Liver (tissue), 9 donors: ENCODE data around the gene ERI3. TPM values are rescaled to one million over a fixed set of nuclear protein-coding genes. Genes with fewer than 3 reads are reported as not detected.

Experiments used
- DNase-seq: peaks from one replicate; pipeline ENCODE4 v3.0.0-alpha.2; 2017; ENCODE audit warnings: low spot score
- H3K27ac ChIP-seq, 2 donors: one replicate each; pipeline ENCODE4 v1.7.0; 2013; ENCODE audit warnings: inconsistent platforms in 2 of 2, low read length in 2 of 2, control low read depth in 1 of 2, low read depth in 1 of 2, mild to moderate bottlenecking in 1 of 2
- H3K27me3 ChIP-seq, 4 donors: one replicate each; pipeline versions ENCODE4 v1.6.1 to v1.7.0; 2013; ENCODE audit warnings: low read length in 3 of 4, inconsistent platforms in 1 of 4, mild to moderate bottlenecking in 1 of 4, moderate library complexity in 1 of 4; ENCODE audit not compliant: control insufficient read depth in 4 of 4, insufficient read depth in 4 of 4
- H3K36me3 ChIP-seq, 4 donors: one replicate each; pipeline versions ENCODE4 v1.6.1 to v1.7.0; 2013; ENCODE audit warnings: low read length in 3 of 4, mild to moderate bottlenecking in 3 of 4, low read depth in 1 of 4, moderate library complexity in 1 of 4; ENCODE audit not compliant: control insufficient read depth in 4 of 4, insufficient read depth in 3 of 4
- H3K4me1 ChIP-seq, 4 donors: one replicate each; pipeline versions ENCODE4 v1.6.1 to v1.7.0; 2013; ENCODE audit warnings: low read length in 3 of 4, mild to moderate bottlenecking in 3 of 4, moderate library complexity in 1 of 4; ENCODE audit not compliant: control insufficient read depth in 4 of 4, insufficient read depth in 4 of 4
- H3K4me3 ChIP-seq, 3 donors: one replicate each; pipeline versions ENCODE4 v1.6.1 to v1.7.0; 2013; ENCODE audit warnings: low read length in 3 of 3, control low read depth in 1 of 3, low read depth in 1 of 3, mild to moderate bottlenecking in 1 of 3
- H3K9ac ChIP-seq, 2 donors: one replicate each; pipeline ENCODE4 v1.7.0; 2013; ENCODE audit warnings: low read length in 2 of 2, mild to moderate bottlenecking in 2 of 2, moderate library complexity in 2 of 2, control low read depth in 1 of 2, low read depth in 1 of 2
- H3K9me3 ChIP-seq, 4 donors: one replicate each; pipeline versions ENCODE4 v1.6.1 to v1.7.0; 2013; ENCODE audit warnings: low read length in 3 of 4; ENCODE audit not compliant: control insufficient read depth in 4 of 4
- EGR1 ChIP-seq, 2 donors: IDR thresholded peaks; 2 replicates each; pipeline ENCODE4 v1.6.1; 2016 to 2018; ENCODE audit warnings: antibody characterized with exemption in 2 of 2, low read depth in 2 of 2
- FOXA1 ChIP-seq: IDR thresholded peaks from 2 replicates; pipeline ENCODE4 v1.6.1; 2016; ENCODE audit warnings: antibody characterized with exemption
- FOXA2 ChIP-seq: IDR thresholded peaks from 2 replicates; pipeline ENCODE4 v1.6.1; 2016; ENCODE audit warnings: antibody characterized with exemption
- GABPA ChIP-seq, 2 donors: IDR thresholded peaks in 1 of 2; conservative IDR thresholded peaks in 1 of 2; 2 replicates each; pipeline ENCODE4 v1.6.1; 2016; ENCODE audit warnings: antibody characterized with exemption in 2 of 2, mild to moderate bottlenecking in 1 of 2, moderate library complexity in 1 of 2
- HNF4G ChIP-seq: IDR thresholded peaks from 2 replicates; pipeline ENCODE4 v1.6.1; 2016; ENCODE audit warnings: antibody characterized with exemption
- JUND ChIP-seq, 2 donors: IDR thresholded peaks; 2 replicates each; pipeline ENCODE4 v1.6.1; 2016; ENCODE audit warnings: antibody characterized with exemption in 2 of 2
- NR2F2 ChIP-seq: IDR thresholded peaks from 2 replicates; pipeline ENCODE4 v1.6.1; 2016; ENCODE audit warnings: antibody characterized with exemption
- RAD21 ChIP-seq, 2 donors: IDR thresholded peaks; 2 replicates each; pipeline ENCODE4 v1.6.1; 2016; ENCODE audit warnings: antibody characterized with exemption in 2 of 2, mild to moderate bottlenecking in 2 of 2
- SP1 ChIP-seq: IDR thresholded peaks from 2 replicates; pipeline ENCODE4 v1.6.1; 2018; ENCODE audit warnings: antibody characterized with exemption, mild to moderate bottlenecking
- TAF1 ChIP-seq: conservative IDR thresholded peaks from 2 replicates; pipeline ENCODE4 v1.6.1; 2016; ENCODE audit warnings: antibody characterized with exemption, mild to moderate bottlenecking
- YY1 ChIP-seq: IDR thresholded peaks from 2 replicates; pipeline ENCODE4 v1.6.1; 2016; ENCODE audit warnings: antibody characterized with exemption, mild to moderate bottlenecking
- WGBS: extraction: QIAGEN DNeasy Blood & Tissue Kit; methylation state at CpG from one replicate; pipeline ENCODE4 v1.1.7; 2013; 5-methylcytosine and 5-hydroxymethylcytosine counted together
- polyA plus RNA-seq, 2 donors: library from polyadenylated mRNA; stranded (reverse) in 1 of 2; unstranded in 1 of 2; fragments of 200-250 nt in 1 of 2; fragments of >200 nt in 1 of 2; fragmentation: Nextera tagmentation in 1 of 2; extraction: Ambion mirVana in 1 of 2; gene quantifications; one replicate each; pipeline versions ENCODE4 v1.2.1 to v1.2.3, GENCODE V29; 2013 to 2015
- total RNA-seq, 2 donors: library from RNA; depleted of rRNA; stranded (reverse); fragments of >200 nt; gene quantifications; one replicate each; pipeline ENCODE4 v1.2.3, GENCODE V29; 2014
- TF ChIP-seq, protein P1 (sequence below): IDR thresholded peaks from 2 replicates; pipeline ENCODE4 v1.6.1; 2016; ENCODE audit warnings: antibody characterized with exemption
- TF ChIP-seq, protein P2 (sequence below): IDR thresholded peaks from 2 replicates; pipeline ENCODE4 v1.6.1; 2016; ENCODE audit warnings: antibody characterized with exemption, mild to moderate bottlenecking
- TF ChIP-seq, protein P3 (sequence below): IDR thresholded peaks from 2 replicates; pipeline ENCODE4 v1.6.1; 2016; ENCODE audit warnings: antibody characterized with exemption
- TF ChIP-seq, protein P4 (sequence below): IDR thresholded peaks from 2 replicates; pipeline ENCODE4 v1.6.1; 2016; ENCODE audit warnings: antibody characterized with exemption
- TF ChIP-seq, protein P5 (sequence below): fragments of 150-350 bp; IDR thresholded peaks from 2 replicates; pipeline ENCODE4 v1.5.1; 2017; ENCODE audit warnings: improper control_type of control experiment, low read depth, low read length; ENCODE audit not compliant: missing input control
- donor health status: healthy.
- donor health status: healthy.
- donor health status: healthy.
- donor health status: healthy.
- donor health status: healthy.

The ERI3 gene
- total and polyA plus RNA-seq, 4 donors: 15.7 to 23.8 (median 21.3) TPM

DNA sequence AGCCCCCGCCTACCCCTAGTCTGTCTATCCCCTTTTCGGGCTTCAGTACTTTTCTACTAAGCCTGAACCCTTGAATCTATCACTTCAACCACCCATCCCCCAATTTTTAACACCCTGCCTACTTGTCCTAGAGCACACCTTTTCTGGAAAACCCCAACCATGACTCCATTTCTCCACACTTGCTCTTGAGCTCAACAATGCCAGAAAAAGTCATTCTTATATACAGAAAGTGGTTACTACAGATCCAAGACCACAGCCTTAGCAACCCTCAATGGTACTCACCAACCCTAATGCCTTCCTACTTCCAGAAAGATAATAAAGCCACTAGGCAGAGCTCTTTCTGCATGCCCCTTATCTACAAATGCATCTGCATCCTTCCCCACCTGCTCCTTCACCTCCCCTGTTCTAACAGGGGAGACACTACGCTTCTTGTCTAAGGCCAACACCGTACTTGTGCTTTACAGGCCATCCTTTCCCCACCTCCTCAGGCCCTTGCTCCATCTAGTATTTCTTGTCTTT is 100.6 kb downstream of the ERI3 start:
- no peaks in the 10 kb centered on the region for H3K4me1 ChIP-seq
- no peak for DNase-seq
- no peak overlapping the region for H3K4me3 ChIP-seq
- 96% methylated on average over 4 of the region's 4 CpGs for WGBS
- H3K36me3 ChIP-seq: peaks cover 0 to 3% (median 0%) of the 10 kb centered on the region in 4 donors
- TF ChIP-seq, protein P1, sequence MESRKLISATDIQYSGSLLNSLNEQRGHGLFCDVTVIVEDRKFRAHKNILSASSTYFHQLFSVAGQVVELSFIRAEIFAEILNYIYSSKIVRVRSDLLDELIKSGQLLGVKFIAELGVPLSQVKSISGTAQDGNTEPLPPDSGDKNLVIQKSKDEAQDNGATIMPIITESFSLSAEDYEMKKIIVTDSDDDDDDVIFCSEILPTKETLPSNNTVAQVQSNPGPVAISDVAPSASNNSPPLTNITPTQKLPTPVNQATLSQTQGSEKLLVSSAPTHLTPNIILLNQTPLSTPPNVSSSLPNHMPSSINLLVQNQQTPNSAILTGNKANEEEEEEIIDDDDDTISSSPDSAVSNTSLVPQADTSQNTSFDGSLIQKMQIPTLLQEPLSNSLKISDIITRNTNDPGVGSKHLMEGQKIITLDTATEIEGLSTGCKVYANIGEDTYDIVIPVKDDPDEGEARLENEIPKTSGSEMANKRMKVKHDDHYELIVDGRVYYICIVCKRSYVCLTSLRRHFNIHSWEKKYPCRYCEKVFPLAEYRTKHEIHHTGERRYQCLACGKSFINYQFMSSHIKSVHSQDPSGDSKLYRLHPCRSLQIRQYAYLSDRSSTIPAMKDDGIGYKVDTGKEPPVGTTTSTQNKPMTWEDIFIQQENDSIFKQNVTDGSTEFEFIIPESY: no peak
- TF ChIP-seq NR2F2 (no peak), JUND (IDR thresholded peaks at IDR 0.05) (no peak), SP1 (no peak), YY1 (no peak), FOXA2 (no peak), FOXA1 (no peak), GABPA (IDR thresholded peaks at IDR 0.05 in 1 of 2, conservative IDR thresholded peaks at IDR 0.05 in 1 of 2) (no peak), EGR1 (IDR thresholded peaks at IDR 0.05; ENCODE audit: low read depth in 2 of 2) (no peak)
- TF ChIP-seq, protein P2, sequence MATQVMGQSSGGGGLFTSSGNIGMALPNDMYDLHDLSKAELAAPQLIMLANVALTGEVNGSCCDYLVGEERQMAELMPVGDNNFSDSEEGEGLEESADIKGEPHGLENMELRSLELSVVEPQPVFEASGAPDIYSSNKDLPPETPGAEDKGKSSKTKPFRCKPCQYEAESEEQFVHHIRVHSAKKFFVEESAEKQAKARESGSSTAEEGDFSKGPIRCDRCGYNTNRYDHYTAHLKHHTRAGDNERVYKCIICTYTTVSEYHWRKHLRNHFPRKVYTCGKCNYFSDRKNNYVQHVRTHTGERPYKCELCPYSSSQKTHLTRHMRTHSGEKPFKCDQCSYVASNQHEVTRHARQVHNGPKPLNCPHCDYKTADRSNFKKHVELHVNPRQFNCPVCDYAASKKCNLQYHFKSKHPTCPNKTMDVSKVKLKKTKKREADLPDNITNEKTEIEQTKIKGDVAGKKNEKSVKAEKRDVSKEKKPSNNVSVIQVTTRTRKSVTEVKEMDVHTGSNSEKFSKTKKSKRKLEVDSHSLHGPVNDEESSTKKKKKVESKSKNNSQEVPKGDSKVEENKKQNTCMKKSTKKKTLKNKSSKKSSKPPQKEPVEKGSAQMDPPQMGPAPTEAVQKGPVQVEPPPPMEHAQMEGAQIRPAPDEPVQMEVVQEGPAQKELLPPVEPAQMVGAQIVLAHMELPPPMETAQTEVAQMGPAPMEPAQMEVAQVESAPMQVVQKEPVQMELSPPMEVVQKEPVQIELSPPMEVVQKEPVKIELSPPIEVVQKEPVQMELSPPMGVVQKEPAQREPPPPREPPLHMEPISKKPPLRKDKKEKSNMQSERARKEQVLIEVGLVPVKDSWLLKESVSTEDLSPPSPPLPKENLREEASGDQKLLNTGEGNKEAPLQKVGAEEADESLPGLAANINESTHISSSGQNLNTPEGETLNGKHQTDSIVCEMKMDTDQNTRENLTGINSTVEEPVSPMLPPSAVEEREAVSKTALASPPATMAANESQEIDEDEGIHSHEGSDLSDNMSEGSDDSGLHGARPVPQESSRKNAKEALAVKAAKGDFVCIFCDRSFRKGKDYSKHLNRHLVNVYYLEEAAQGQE: no peak
- TF ChIP-seq, protein P3, sequence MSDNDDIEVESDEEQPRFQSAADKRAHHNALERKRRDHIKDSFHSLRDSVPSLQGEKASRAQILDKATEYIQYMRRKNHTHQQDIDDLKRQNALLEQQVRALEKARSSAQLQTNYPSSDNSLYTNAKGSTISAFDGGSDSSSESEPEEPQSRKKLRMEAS: no peak
- H3K9ac ChIP-seq: no peak overlapping the region
- no peaks in the 10 kb centered on the region for H3K27me3 ChIP-seq
- H3K27ac ChIP-seq: no peak overlapping the region
- no peaks in the 10 kb centered on the region for H3K9me3 ChIP-seq

DNA sequence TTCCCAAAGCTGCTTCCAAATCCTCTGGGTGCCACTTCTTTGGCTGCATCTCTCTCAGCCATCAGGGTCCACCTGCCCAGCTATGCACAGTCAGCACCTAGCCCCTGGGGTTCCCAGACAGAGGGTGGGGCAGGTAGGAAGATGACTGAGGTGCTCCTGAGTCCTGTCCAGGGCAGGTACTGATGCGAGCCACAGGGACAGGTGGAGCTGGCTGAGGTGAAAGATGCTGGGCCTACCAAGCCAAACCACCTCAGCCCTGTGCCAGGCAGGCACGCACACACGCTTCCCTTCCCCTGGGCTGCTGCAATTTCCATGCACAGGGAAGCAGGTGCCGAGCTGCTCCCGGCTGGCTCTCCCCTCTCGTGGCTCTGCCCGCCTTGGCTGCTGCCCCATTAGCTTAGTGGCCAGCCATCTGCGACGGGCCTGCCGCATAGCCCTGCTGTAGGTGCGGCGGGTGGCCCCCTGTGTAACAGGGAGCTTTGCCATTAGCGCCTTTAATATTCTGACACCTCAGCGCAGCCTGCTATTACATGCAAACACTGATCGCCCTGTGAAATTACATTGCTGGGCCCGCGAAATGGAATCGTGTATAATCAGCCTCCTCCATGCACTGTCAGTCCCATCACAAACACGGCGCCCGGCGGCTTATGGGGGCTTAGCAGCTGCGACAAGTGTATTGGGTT is 102.9 kb downstream of the ERI3 start:
- H3K27me3 ChIP-seq: no peaks in the 10 kb centered on the region
- 95% methylated on average over 23 of the region's 23 CpGs for WGBS
- H3K4me1 ChIP-seq: no peaks in the 10 kb centered on the region
- no peak overlapping the region for H3K4me3 ChIP-seq
- no peaks in the 10 kb centered on the region for H3K9me3 ChIP-seq
- H3K36me3 ChIP-seq: peaks cover 0 to 3% (median 0%) of the 10 kb centered on the region in 4 donors
- no peak for DNase-seq
- H3K9ac ChIP-seq: no peak overlapping the region
- no peak overlapping the region for H3K27ac ChIP-seq
- TF ChIP-seq EGR1 (IDR thresholded peaks at IDR 0.05; ENCODE audit: low read depth in 2 of 2) (no peak), JUND (IDR thresholded peaks at IDR 0.05) (no peak), TAF1 (no peak), SP1 (no peak), YY1 (no peak), GABPA (IDR thresholded peaks at IDR 0.05 in 1 of 2, conservative IDR thresholded peaks at IDR 0.05 in 1 of 2) (no peak), FOXA1 (no peak), RAD21 (IDR thresholded peaks at IDR 0.05) (no peak), FOXA2 (no peak), HNF4G (no peak)
- TF ChIP-seq, protein P1: no peak
- TF ChIP-seq, protein P4, sequence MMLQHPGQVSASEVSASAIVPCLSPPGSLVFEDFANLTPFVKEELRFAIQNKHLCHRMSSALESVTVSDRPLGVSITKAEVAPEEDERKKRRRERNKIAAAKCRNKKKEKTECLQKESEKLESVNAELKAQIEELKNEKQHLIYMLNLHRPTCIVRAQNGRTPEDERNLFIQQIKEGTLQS: no peak
- TF ChIP-seq, protein P2: no peak
- TF ChIP-seq, protein P5, sequence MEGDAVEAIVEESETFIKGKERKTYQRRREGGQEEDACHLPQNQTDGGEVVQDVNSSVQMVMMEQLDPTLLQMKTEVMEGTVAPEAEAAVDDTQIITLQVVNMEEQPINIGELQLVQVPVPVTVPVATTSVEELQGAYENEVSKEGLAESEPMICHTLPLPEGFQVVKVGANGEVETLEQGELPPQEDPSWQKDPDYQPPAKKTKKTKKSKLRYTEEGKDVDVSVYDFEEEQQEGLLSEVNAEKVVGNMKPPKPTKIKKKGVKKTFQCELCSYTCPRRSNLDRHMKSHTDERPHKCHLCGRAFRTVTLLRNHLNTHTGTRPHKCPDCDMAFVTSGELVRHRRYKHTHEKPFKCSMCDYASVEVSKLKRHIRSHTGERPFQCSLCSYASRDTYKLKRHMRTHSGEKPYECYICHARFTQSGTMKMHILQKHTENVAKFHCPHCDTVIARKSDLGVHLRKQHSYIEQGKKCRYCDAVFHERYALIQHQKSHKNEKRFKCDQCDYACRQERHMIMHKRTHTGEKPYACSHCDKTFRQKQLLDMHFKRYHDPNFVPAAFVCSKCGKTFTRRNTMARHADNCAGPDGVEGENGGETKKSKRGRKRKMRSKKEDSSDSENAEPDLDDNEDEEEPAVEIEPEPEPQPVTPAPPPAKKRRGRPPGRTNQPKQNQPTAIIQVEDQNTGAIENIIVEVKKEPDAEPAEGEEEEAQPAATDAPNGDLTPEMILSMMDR: no peak
- TF ChIP-seq, protein P3: no peak
